ENCODE data around the gene GNB3. TPM values are rescaled to one million over a fixed set of nuclear protein-coding genes. Genes with fewer than 3 reads are reported as not detected.
"Not testable (repeated sequence)": the region's sequence is repeated elsewhere in the genome, so short reads cannot be mapped to it uniquely, and the experiment has no call there.

Gene GNB3
- total and polyA plus RNA-seq, 4 donors: under 0.01 to 0.12 TPM; not detected in 2

GRCh38 chr12:6873094-6874014 is 32.6 kb downstream of the GNB3 start, which contains the start of gene SPSB2:
Gene SPSB2 (minus strand): TSS chr12:6873303. CDS start chr12:6872901, 402 bp downstream.
- Histone ChIP-seq H3K27ac (ENCODE audit: low read depth in 1 of 2, low read length in 2 of 2) (peak within 1 kb of the TSS; percentile 54 to 75), H3K4me1 (ENCODE audit: control insufficient read depth in 4 of 4, insufficient read depth in 4 of 4, low read length in 3 of 4) (peaks cover 0 to 44% (median 32%) of the 10 kb centered on the region in 4 donors), H3K27me3 (ENCODE audit: control insufficient read depth in 4 of 4, insufficient read depth in 4 of 4, low read length in 3 of 4) (no peaks in the 10 kb centered on the region), H3K9me3 (ENCODE audit: control insufficient read depth in 4 of 4, low read length in 3 of 4) (no peaks in the 10 kb centered on the region), H3K4me3 (ENCODE audit: low read depth in 1 of 3, low read length in 3 of 3) (peak within 1 kb of the TSS; percentile 69 to 76 (median 75)), H3K9ac (ENCODE audit: low read depth in 1 of 2, low read length in 2 of 2) (peak within 1 kb of the TSS; percentile 45 to 65), H3K36me3 (ENCODE audit: control insufficient read depth in 4 of 4, insufficient read depth in 3 of 4, low read depth in 1 of 4, low read length in 3 of 4) (peaks cover 4 to 12% (median 7%) of the 10 kb centered on the region in 4 donors)
- TF ChIP-seq HNF4A (conservative IDR thresholded peaks at IDR 0.05) (peak in 1 of 2 donors; percentile 15), FOXA2 (IDR thresholded peaks at IDR 0.05) (no peak), HNF4G (IDR thresholded peaks at IDR 0.05) (no peak), RAD21 (IDR thresholded peaks at IDR 0.05) (peak; percentile 17 to 53), EGR1 (IDR thresholded peaks at IDR 0.05; ENCODE audit: low read depth in 2 of 2) (no peak), RXRA (IDR thresholded peaks at IDR 0.05) (peak in 1 of 2 donors; percentile 21), GABPA (IDR thresholded peaks at IDR 0.05 in 1 of 2, conservative IDR thresholded peaks at IDR 0.05 in 1 of 2) (peak in 1 of 2 donors; percentile 80), JUND (IDR thresholded peaks at IDR 0.05) (no peak), NR2F2 (IDR thresholded peaks at IDR 0.05) (peak; percentile 37), FOXA1 (IDR thresholded peaks at IDR 0.05) (peak; percentile 4), REST (IDR thresholded peaks at IDR 0.05) (peak; percentile 43), CTCF (IDR thresholded peaks at IDR 0.05; ENCODE audit: low read depth, low read length, missing input control) (no peak), SP1 (IDR thresholded peaks at IDR 0.05) (peak; percentile 67), MAX (IDR thresholded peaks at IDR 0.05) (peak; percentile 15)
- whole genome bisulfite sequencing: 1% methylated on average over 66 of the region's 66 CpGs
- DNase-seq (ENCODE audit: low spot score): peak; percentile 99

- Histone ChIP-seq H3K27ac (ENCODE audit: low read depth in 1 of 2, low read length in 2 of 2) (peak overlapping the region; percentile 54 to 75), H3K4me1 (ENCODE audit: control insufficient read depth in 4 of 4, insufficient read depth in 4 of 4, low read length in 3 of 4) (peaks cover 0 to 37% (median 25%) of the 10 kb centered on the region in 4 donors)
- DNase-seq (ENCODE audit: low spot score): not testable (repeated sequence)
These were observed 33.3 kb downstream of the GNB3 start for GRCh38 chr12:6874015-6874368.

GRCh38 chr12:6879824-6880223 is 39.1 kb downstream of the GNB3 start:
- H3K27me3 ChIP-seq (ENCODE audit: control insufficient read depth in 4 of 4, insufficient read depth in 4 of 4, low read length in 3 of 4); H3K36me3 ChIP-seq (ENCODE audit: control insufficient read depth in 4 of 4, insufficient read depth in 3 of 4, low read depth in 1 of 4, low read length in 3 of 4); H3K9me3 ChIP-seq (ENCODE audit: control insufficient read depth in 4 of 4, low read length in 3 of 4); H3K4me1 ChIP-seq (ENCODE audit: control insufficient read depth in 4 of 4, insufficient read depth in 4 of 4, low read length in 3 of 4); H3K9ac ChIP-seq (ENCODE audit: low read depth in 1 of 2, low read length in 2 of 2); DNase-seq (ENCODE audit: low spot score); H3K4me3 ChIP-seq (ENCODE audit: low read depth in 1 of 3, low read length in 3 of 3); H3K27ac ChIP-seq (ENCODE audit: low read depth in 1 of 2, low read length in 2 of 2): not testable (repeated sequence)
- 75% methylated on average over 11 of the region's 11 CpGs for WGBS

More at GRCh38 chr12:6874015-6874368, 33.3 kb downstream of the GNB3 start:
- not testable (repeated sequence) for H3K9me3 ChIP-seq (ENCODE audit: control insufficient read depth in 4 of 4, low read length in 3 of 4); H3K27me3 ChIP-seq (ENCODE audit: control insufficient read depth in 4 of 4, insufficient read depth in 4 of 4, low read length in 3 of 4)
- peaks cover 4 to 12% (median 7%) of the 10 kb centered on the region in 4 donors for H3K36me3 ChIP-seq (ENCODE audit: control insufficient read depth in 4 of 4, insufficient read depth in 3 of 4, low read depth in 1 of 4, low read length in 3 of 4)
- peak overlapping the region in 2 of 3 donors; percentile 56 to 69 for H3K4me3 ChIP-seq (ENCODE audit: low read depth in 1 of 3, low read length in 3 of 3)
- 63% methylated on average over 9 of the region's 9 CpGs for WGBS
- H3K9ac ChIP-seq (ENCODE audit: low read depth in 1 of 2, low read length in 2 of 2): peak overlapping the region; percentile 45 to 62
